Stimulated activated CD8-positive, alpha-beta memory T cell treated with anti-CD3 and anti-CD28 coated beads, Interleukin-4, amount 100 ng/mL, for 48 hours (primary cell): ENCODE measurements around the gene ABCC5.
"Not testable (repeated sequence)": the region's sequence is repeated elsewhere in the genome, so short reads cannot be mapped to it uniquely, and the experiment has no call there.

Source experiments
- DNase-seq: peaks from one replicate; pipeline ENCODE4 v3.0.0-alpha.2; 2020

ABCC5 gene

GRCh38 chr3:183884097-183884426, 133.6 kb downstream of the ABCC5 start:
- no peak for DNase-seq

- DNase-seq = no peak
These were observed 134.2 kb downstream of the ABCC5 start for GRCh38 chr3:183883291-183884096.

DNA sequence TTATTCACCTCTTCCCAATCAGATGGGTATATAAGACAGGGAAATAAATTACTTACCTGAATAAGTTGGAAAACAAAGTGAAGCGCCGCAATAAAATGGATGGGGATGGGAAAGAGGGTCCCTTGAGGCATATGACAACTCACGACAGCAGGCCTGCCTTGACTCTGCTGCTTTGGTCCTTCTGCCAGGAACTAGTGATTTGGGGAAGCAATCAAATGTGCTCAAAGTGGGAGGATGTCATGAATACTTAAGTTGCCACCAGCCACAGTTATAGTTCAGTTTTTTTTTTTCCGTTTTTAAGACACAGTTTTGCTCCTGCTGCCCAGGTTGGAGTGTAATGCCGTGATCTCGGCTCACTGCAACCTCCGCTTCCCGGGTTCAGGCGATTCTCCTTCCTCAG, 137.6 kb downstream of the ABCC5 start:
- DNase-seq = no peak

DNA sequence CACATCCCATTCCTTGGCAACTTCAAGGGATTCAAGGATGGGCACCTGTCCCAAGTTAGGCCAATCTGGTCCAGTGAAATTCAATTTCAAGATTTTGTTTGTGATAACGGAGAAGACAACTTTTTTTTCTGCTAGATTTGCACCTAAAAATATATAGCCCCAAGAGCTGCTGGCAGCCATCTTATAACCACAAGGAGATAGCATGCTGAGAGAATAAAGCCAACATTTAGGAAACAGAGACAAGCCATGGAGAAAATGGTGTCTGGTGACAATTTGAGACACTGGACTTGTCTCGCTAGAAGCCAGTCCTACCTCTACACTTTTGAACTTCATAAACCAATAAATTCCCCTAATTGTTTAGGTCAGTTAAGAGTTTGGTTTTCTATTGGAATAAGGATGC, 138.4 kb downstream of the ABCC5 start:
- DNase-seq = no peak

GRCh38 chr3:183878071-183878470, 139.6 kb downstream of the ABCC5 start:
- no peak for DNase-seq

DNA sequence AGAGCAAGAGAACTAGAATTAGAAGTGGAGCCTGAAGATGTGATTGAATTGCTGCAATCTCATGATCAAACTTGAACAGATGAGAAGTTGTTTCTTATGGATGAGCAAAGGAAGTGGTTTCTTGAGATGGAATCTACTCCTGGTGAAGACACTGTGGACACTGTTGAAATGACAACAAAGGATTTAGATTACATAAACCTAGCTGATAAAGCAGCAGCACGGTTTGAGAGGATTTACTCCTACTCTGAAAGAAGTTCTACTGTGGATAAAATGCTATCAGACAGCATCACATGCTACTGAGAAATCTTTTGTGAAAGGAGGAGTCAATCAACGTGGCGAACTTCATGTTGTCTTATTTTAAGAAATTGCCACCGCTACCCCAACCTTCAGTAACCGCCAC, 140.5 kb downstream of the ABCC5 start:
- not testable (repeated sequence) for DNase-seq

GRCh38 chr3:183875411-183875810, 142.3 kb downstream of the ABCC5 start:
- no peak for DNase-seq

DNA sequence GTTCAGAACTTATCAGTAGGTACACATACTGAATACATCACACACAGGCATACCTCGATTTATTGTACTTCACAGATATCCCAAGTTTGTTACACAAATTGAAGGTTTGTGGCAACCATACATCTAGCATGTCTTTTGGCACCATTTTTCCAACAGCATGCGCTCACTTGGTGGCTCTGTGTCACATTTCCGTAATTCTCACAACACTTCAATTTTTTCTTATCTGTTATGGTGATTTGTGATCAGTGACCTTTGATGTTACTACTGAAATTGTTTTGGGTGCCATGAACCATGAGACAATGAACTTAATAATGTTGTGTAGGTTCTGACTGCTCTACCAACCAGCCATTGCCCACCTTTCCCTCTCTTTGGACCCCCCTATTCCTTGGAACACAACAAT, 143.8 kb downstream of the ABCC5 start:
- DNase-seq = no peak

- no peak for DNase-seq
These were observed 146.1 kb downstream of the ABCC5 start for GRCh38 chr3:183871541-183871940.

DNA sequence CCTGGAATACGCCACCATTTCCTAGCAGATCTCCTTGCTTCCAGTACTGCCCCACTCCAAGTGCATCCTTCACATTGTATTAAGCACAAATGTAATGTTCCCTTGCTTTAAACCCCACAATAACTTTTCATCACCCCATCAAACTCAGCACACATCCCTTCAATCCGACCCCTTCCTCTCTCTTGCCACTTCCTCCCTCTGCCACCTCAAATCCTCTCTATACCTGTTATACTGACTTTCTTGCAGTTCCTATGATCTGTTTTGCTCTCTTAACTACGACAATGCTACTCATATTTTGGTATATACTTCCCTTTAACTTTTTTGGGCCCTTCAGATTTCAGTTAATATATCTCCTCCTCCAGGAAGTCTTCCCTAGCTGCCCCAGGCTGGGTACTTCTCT, 147.1 kb downstream of the ABCC5 start:
- DNase-seq = no peak
